ENCODE results near the gene KDM5C. TPM values are rescaled to one million over a fixed set of nuclear protein-coding genes. Genes with fewer than 3 reads are reported as not detected.

KDM5C gene
- 26.8 TPM for total RNA-seq
- long read RNA-seq, partial matches to known transcripts: 5 of 9 reads
- long read RNA-seq, other reads (novel, unspliced or antisense): 4 of 9 reads

DNA sequence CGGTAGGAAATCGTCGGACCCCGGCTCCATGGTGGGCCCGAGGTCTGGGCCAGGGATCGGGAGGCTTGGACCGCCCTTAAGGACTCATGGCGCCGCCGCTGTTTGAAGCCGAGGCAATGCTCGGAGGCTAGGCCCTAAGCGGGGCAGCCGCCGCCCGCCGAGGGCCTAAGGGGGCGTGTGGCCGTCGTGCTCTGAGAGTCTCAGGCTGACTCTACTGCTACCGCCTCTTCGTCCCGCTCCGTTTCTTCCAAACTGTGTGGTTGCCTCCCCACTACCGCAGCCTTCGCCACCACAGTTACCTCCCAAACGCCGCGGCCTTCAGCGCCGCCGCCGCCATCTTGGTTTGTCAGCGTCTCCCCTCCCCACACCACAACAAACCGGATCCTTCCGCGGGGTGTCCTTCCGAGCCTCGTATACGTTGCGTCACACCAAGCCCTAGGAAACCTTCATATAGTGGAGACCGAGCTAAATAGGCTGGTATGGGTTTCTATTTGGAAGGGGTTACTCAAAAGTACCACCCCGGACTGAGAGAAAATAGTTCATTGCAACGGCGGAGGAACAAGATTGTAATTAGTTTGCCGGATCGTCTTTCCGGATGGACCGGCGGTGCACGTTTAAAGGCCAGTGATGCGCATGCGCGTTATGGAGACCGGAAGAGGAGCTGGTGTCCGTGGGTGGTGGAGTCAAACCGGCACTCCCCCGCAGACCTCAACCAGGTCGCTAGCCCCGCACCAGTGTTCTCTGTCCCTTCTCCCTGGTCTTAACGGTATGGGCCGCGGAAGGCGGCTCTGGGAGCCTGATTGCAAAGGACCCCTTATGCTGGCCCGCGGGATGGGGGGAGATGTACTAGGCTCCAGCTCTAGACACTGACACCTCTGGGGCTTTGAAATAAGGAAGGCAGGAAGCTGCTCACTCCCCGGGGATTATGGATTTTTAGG lies at the start of gene KDM5C:
KDM5C (minus strand) TSS at position 348 of the 938 bp plus-strand sequence; CDS start at position 30, 318 bp downstream.
- peak; percentile 92 for DNase-seq
- ATAC-seq (ENCODE audit: poor library complexity): peak; percentile 95
- intact Hi-C loops (cut with DNase I): loop anchor here (5.0 kb wide), 1 partner anchor 153 kb away; no protein-coding TSS in a partner anchor

- no peak for ATAC-seq (ENCODE audit: poor library complexity)
- intact Hi-C loops (cut with DNase I): no loop called here
- no peak for DNase-seq
Observed at GRCh38 chrX:53272808-53273337, 47.9 kb upstream of the KDM5C start.

GRCh38 chrX:53269536-53270107 lies 44.6 kb upstream of the KDM5C start:
- DNase-seq (no peak), ATAC-seq (ENCODE audit: poor library complexity) (no peak)
- intact Hi-C loops (cut with DNase I): no loop called here

DNA sequence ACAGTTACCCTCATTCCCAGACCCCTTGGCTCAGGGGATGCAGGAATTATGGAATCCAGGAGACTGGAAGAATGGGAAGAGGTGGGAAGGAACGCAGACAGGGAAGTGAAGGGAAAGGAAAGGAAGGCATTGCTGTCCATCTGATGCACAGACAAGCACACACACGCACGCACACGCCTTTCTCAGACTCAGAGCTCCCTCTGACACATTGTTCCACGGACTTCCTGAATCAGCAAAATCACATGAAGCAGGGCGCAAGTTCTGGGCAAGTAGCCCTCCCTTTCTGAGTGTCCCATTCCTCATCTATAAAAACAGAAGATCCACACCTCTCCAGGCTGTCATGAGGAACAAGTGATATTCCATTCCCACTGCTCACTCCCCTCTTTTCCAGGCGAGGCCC lies 43.2 kb upstream of the KDM5C start:
- ATAC-seq (ENCODE audit: poor library complexity) (no peak), DNase-seq (no peak)
- intact Hi-C loops (cut with DNase I): no loop called here

GRCh38 chrX:53266914-53267313 lies 41.9 kb upstream of the KDM5C start:
- ATAC-seq (ENCODE audit: poor library complexity) (no peak), DNase-seq (peak; percentile 43)
- intact Hi-C loops (cut with DNase I): no loop called here

DNA sequence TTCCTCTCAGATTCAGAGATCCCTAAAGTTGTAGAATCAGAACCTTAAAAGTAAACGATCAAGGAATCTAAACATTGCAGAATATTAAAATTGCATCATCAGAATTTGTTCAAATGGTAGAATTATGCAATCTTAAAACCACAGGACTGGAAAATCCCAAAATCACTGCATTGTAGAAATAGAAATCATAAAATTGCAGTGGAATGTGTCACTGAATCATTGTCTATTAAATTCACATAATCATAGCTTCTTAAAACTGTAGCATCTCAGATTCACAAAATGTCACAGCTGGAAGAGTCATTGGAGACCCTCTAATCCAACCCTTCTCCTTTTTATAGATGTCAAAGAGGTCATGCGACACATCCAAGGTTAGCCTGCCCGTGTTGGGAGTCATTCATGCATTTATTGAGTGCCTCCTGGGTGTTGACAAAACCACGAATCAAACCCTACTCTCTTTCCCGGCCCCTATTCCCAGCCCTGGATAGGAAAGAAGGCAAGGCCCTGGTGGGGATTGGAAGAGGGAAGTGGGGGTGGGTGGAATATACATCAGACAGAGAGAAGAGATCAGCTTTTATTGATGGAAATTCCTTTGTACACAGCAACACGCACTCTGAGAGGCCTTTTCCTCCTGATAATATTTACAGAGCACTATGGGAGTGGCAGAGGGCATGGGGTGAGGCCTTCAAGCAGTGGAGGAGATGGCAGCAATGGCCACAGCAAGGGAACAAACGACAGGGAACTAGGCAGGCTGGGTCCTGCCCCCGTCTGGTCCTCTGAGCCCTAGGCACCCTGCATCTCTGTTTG lies 41.0 kb upstream of the KDM5C start:
- ATAC-seq (ENCODE audit: poor library complexity) (no peak), DNase-seq (no peak)
- intact Hi-C loops (cut with DNase I): no loop called here

DNA sequence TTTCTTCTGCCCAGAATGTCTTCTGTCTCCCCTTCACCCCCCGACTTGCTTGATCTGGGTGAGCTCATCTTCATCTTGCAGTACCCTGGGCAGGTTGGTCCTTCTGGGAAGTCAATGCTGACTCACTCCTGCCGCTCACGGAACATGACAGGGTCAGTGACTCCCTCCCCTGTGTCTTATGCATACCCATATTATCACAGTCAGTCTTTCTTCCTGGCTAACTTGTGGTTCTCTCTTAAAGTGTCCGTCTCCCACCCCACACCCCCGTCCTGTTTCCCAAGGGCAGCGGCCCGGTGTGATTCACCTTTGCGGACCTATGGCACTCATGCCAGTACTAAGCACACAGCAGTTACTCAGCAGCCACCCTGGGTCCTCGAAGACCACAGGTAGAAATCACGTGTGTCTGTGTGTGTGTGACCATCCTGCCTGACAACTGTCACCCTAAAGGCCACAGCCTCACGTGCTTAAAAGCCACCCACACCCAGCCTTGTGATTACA lies 38.6 kb upstream of the KDM5C start:
- intact Hi-C loops (cut with DNase I): no loop called here
- DNase-seq (no peak), ATAC-seq (ENCODE audit: poor library complexity) (no peak)

DNA sequence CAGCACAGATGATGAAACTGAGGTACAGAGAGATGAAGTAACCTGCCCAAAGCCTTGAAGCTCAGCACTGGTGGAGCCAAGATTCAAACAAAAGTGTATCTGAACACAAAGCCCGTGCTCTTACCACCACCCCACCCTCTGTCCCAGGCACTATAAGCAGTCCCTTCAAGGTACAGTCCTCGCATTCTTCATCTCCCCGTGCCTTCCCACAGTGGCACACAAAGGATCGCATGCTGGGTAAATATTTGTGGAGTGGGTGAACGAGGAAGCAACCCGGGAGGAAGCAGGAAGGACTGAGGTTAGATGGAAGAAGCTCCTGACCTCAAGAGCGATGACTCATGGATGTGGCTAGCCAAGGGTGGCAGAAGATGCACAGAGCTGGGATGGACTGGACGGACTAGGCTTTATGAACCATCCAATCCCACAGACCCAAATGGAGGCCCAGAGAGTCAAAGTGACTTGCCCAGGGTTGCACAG lies 37.9 kb upstream of the KDM5C start:
- intact Hi-C loops (cut with DNase I): no loop called here
- ATAC-seq (ENCODE audit: poor library complexity) (no peak), DNase-seq (no peak)

DNA sequence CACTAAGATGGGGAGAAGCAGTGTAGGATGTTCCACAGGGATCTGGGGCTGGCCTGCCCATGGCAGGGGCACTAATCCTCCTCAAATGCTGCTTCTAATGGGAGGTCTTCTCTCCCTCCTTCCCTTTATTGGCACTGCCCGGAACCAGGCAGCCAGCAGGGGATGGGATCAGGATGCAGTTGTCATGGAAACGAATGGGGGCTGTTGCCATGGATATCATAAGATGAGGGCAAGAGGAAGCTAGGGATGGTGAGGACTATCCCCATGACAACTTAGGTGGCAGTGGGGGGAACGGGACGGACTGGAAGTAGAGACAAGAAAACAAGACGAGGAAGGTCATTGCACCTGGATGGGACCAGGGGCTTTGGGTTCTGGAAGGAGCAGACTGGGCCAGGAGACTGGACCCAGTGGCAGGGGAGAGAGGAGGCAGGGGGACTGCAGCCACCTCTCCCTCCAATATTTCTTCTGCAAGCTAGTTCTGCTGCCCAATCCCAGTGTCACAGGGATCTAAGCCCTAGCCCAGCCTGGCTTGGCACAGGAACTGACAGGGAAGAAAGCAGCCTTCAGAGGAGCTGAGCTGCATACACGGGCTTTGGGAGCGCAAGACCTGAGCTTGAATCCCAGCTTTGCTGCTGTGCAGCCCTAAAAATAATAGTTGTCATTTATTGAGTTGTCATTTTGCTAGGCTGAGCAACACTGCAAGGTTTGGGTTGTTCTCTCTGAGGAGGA lies 37.3 kb upstream of the KDM5C start:
- intact Hi-C loops (cut with DNase I): no loop called here
- DNase-seq (no peak), ATAC-seq (ENCODE audit: poor library complexity) (no peak)

DNA sequence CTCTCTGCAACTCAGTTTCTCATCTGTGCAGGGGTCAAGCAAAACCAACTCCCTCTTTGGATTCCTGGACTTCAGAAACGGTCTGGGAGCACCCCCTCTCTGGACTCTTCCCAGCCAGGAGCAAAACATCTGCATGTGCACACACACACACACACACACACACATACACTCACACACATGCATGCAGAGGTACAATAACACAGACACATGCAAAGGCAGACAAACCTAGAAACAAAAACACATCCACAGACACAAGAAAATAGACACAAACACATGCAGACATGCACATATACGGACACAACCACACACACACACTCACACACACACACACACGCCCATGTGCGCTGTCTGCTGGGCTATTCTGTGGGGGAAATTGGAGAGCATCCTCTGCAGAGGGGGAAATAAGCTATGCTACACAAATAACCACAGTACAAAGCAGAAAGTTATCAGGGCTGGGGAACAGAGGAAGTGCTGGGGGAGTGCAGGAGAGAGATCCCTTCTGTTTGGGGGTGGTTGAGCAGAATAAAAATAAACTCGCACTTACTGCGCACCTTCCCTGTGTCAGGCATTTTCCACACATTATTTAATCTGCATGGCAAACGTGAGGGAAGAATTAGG lies 36.5 kb upstream of the KDM5C start:
- intact Hi-C loops (cut with DNase I): no loop called here
- no peak for ATAC-seq (ENCODE audit: poor library complexity)
- no peak for DNase-seq

DNA sequence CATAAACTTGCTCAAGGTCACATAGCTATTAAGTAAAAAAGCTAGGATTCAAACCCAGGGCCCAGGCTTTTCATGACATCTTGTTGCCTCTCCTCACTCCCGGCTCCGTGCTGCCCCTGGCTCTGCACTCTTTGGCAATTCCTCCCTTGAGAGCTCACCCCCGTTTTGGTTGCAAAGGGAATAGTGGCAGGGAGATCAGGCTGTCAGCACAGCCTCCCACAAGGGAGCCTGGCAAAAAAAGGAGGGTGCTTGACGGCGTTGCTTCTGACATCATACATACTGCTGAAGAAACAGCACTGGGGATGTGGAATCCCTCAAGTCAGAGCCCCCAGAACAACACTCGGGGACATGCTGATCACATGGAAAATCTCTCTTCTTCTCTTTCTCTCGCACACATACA lies 35.8 kb upstream of the KDM5C start:
- no peak for ATAC-seq (ENCODE audit: poor library complexity)

GRCh38 chrX:53257670-53258423 lies 32.8 kb upstream of the KDM5C start:
- ATAC-seq (ENCODE audit: poor library complexity) (no peak), DNase-seq (no peak)
- intact Hi-C loops (cut with DNase I): no loop called here

More for the DNA sequence above, 35.8 kb upstream of the KDM5C start:
- no peak for DNase-seq
- intact Hi-C loops (cut with DNase I): no loop called here

DNA sequence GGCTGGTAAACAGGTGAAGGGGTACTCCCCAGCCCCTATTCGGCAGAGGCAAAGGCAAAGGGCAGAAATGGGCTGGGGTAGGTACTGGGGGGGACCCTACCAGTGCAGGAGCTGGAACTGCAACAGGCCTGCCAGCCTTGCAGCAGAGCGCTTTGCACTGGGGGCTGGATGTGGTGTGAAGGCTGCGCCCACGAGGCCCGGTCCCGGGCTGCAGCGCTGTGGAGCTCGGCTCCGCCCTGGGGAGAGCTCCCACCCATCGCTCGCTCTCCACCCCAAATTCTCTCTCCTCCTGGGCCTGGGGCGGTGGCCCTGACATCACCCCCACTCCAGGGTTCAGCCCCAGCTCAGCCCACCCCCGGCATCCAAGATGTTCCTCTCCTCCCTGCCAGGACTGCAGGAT lies 32.2 kb upstream of the KDM5C start:
- ATAC-seq (ENCODE audit: poor library complexity): no peak
- DNase-seq: no peak
- intact Hi-C loops (cut with DNase I): no loop called here

- intact Hi-C loops (cut with DNase I): no loop called here
- ATAC-seq (ENCODE audit: poor library complexity): no peak
Observed at GRCh38 chrX:53256446-53257041, 31.5 kb upstream of the KDM5C start.

GRCh38 chrX:53255738-53256191 lies 30.8 kb upstream of the KDM5C start:
- ATAC-seq (ENCODE audit: poor library complexity): no peak
- intact Hi-C loops (cut with DNase I): no loop called here
- DNase-seq: no peak

More at GRCh38 chrX:53256446-53257041, 31.5 kb upstream of the KDM5C start:
- no peak for DNase-seq
